HEK293T (cell line): ENCODE data around the gene CMYA5.
A peak's percentile ranks its signal among the peaks of the same experiment; 100 is the strongest.

Experiments
- CTCF ChIA-PET: fragments of 350-600 bp; formaldehyde crosslinking; extraction: SDS; loops from one replicate; lab custom pipeline; 2021; ENCODE audit warnings: antibody characterized with exemption, inconsistent platforms; lab: Yijun Ruan, JAX
- POLR2A ChIA-PET: fragments of 350-600 bp; formaldehyde crosslinking; extraction: SDS; loops from one replicate; lab custom pipeline; 2020; ENCODE audit warnings: antibody characterized with exemption, inconsistent platforms; lab: Yijun Ruan, JAX
- DNase-seq: peaks from one replicate; pipeline ENCODE4 v3.0.0; 2012; ENCODE audit warnings: mixed read lengths; ENCODE audit errors: extremely low spot score
- ARNT ChIP-seq: fragments of 450-650 bp; IDR thresholded peaks from 2 replicates; pipeline ENCODE4 v1.6.1; 2017; ENCODE audit warnings: mild to moderate bottlenecking
- BHLHE40 ChIP-seq: fragments of 450-650 bp; IDR thresholded peaks from 2 replicates; pipeline ENCODE4 v1.6.1; 2016; ENCODE audit warnings: mild to moderate bottlenecking, moderate library complexity, borderline replicate concordance
- CTBP1 ChIP-seq: fragments of 450-650 bp; IDR thresholded peaks from 2 replicates; pipeline ENCODE4 v1.6.1; 2016; ENCODE audit warnings: borderline replicate concordance
- ELF4 ChIP-seq: fragments of 450-650 bp; IDR thresholded peaks from 2 replicates; pipeline ENCODE4 v1.6.1; 2017; ENCODE audit warnings: antibody characterized with exemption
- FOXA1 ChIP-seq: fragments of 450-650 bp; IDR thresholded peaks from 2 replicates; pipeline ENCODE4 v1.6.1; 2016; ENCODE audit warnings: mild to moderate bottlenecking
- FOXK2 ChIP-seq: fragments of 450-650 bp; IDR thresholded peaks from 2 replicates; pipeline ENCODE4 v1.6.1; 2016; ENCODE audit warnings: mild to moderate bottlenecking
- FOXM1 ChIP-seq: fragments of 450-650 bp; IDR thresholded peaks from 2 replicates; pipeline ENCODE4 v1.6.1; 2017; ENCODE audit warnings: mild to moderate bottlenecking, borderline replicate concordance
- HDGF ChIP-seq: fragments of 450-650 bp; IDR thresholded peaks from 2 replicates; pipeline ENCODE4 v1.6.1; 2017; ENCODE audit warnings: antibody characterized with exemption, borderline replicate concordance
- L3MBTL2 ChIP-seq: fragments of 450-650 bp; conservative IDR thresholded peaks from 2 replicates; pipeline ENCODE4 v1.6.1; 2016; ENCODE audit warnings: mild to moderate bottlenecking
- LEF1 ChIP-seq: fragments of 450-650 bp; IDR thresholded peaks from 2 replicates; pipeline ENCODE4 v1.6.1; 2017; ENCODE audit warnings: mild to moderate bottlenecking, borderline replicate concordance
- NFRKB ChIP-seq: fragments of 450-650 bp; IDR thresholded peaks from 2 replicates; pipeline ENCODE4 v1.6.1; 2016; ENCODE audit warnings: mild to moderate bottlenecking, moderate library complexity
- SP1 ChIP-seq: fragments of 450-650 bp; IDR thresholded peaks from 2 replicates; pipeline ENCODE4 v1.6.1; 2017
- SUZ12 ChIP-seq: fragments of 450-650 bp; IDR thresholded peaks from 2 replicates; pipeline ENCODE4 v1.6.1; 2016; ENCODE audit warnings: mild to moderate bottlenecking
- TARDBP ChIP-seq: fragments of 450-650 bp; IDR thresholded peaks from 2 replicates; pipeline ENCODE4 v1.6.1; 2016
- ZNF384 ChIP-seq: fragments of 450-650 bp; IDR thresholded peaks from 2 replicates; pipeline ENCODE4 v1.6.1; 2016
- TF ChIP-seq, protein P1 (sequence below): fragments of 450-650 bp; IDR thresholded peaks from 2 replicates; pipeline ENCODE4 v1.6.1; 2016

The CMYA5 gene

DNA sequence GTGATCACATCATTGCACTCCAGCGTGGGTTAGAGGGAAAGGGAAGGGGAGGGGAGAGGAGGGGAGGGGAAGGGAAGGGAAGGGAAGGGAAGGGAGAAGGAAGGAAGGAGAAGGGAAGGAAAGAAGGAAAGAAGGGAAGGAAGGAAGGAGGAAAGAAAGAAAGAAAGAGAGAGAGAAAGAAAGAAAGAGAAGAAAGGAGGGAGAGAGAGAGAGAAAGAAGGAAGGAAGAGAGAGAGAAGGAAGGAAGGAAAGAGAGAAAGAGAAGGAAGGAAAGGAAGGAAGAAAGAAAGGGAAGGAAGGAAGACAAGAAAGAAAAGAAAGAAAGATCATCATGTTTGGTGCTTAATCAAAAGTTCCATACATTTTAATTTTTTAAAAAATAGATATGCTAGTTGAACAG, 136.2 kb downstream of the CMYA5 start:
- no peak for DNase-seq
- TF ChIP-seq TARDBP (no peak), SP1 (no peak)
- TF ChIP-seq, protein P1, sequence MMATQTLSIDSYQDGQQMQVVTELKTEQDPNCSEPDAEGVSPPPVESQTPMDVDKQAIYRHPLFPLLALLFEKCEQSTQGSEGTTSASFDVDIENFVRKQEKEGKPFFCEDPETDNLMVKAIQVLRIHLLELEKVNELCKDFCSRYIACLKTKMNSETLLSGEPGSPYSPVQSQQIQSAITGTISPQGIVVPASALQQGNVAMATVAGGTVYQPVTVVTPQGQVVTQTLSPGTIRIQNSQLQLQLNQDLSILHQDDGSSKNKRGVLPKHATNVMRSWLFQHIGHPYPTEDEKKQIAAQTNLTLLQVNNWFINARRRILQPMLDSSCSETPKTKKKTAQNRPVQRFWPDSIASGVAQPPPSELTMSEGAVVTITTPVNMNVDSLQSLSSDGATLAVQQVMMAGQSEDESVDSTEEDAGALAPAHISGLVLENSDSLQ = no peak
- ChIA-PET CTCF (interaction anchor here (1.1 kb wide), 1 partner anchor 32 kb away, joined by 4 read pairs; no protein-coding TSS in a partner anchor), POLR2A (no interaction called here)

DNA sequence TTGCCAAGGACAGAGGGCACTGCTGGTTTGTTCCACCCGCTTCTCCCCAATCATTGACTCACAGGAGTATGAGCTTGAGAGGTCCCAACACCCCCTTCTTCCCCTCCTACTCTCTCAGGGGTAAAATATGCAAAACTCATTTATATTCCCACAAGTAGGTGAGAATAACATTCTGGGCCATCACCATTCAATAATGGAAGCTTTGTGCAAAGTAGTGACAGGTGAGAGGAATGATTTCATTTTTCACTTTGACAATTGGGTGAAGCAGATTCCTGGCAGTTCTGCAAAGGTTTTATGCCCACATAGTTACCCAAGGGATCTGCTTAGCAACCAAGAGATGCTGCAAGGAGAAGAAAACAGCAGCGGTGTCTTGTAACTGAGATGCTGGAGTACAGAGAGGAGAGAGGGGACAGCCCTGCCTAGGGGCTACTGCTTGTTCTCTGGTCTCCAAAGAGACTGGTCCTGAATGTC, 137.6 kb downstream of the CMYA5 start:
- TF ChIP-seq ZNF384 (no peak), LEF1 (no peak), NFRKB (no peak)
- ChIA-PET POLR2A (no interaction called here), CTCF (no interaction called here)
- DNase-seq = no peak

DNA sequence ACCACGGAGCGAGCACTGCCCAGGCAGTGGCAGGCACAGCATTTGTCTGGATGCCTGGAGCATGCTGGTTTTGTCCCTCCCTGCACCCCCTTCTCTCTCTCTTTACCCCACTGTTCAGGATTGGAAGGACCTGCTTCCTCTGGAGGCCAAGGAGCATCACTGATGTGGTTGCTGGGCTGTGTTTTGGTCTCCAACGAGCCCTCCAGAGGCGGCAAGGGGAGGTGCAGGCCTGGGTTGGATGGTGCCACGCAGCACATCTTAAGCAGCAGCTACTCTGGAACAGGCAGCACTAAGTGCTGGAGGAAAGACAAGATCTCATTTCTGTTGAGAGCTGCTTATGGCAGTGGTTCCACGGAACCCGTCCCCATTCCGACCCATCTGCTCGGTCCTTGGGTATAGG, 139.6 kb downstream of the CMYA5 start:
- ChIA-PET CTCF (interaction anchor here (0.6 to 1.1 kb wide), 3 partner anchors 15 to 315 kb away, joined by 3 read pairs; partner anchors contain the start of gene HOMER1), POLR2A (no interaction called here)
- TF ChIP-seq BHLHE40 (no peak), ZNF384 (no peak), HDGF (no peak), CTBP1 (no peak), L3MBTL2 (no peak)
- peak; percentile 45 for DNase-seq

DNA sequence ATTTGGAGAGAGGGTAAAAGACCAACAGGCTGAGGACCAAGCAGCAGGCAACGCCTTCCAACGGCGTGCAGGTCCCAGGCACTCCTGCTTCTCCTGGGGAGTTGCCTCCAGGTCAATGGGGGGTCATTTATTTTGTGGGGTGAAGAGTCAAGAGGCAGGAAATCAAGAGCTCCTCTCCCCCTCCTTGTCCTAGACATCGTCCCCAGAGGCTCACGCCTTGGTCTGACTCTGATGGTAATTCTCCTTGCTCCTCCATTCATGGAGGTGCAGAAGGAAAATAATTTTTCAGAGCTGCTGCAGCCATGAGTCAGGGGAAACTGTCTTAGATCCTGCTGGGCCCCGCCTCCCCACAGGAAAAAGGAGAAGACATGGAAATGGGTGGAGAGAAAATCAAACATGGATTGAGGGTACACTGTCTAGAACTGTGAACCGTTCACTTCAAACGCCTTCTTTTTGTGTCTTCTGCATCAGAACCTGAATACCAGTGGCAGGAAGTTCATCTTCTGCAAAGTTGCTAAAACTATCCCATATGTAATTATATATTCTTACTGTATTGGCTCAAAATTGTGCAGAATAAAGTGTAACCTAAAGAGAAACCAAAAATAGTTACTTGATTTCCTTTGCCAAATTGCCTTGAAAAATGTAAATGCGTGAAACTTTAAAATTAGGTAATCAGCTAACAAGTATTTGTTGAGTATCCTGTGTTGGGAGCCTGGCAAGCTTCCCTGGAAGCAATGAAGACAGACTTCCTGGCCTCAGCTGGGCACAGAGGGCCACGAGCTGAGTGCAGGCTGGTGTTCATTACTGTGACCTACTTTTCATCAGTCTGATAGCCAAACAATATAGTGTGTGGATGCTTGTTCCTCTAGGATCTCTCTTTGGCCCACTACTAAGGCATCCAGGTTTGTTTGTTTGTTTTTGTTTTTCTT, 142.0 kb downstream of the CMYA5 start:
- POLR2A ChIA-PET = interaction anchor here (0.6 kb wide), 1 partner anchor 1323 kb away, joined by 3 read pairs; no protein-coding TSS in a partner anchor
- CTCF ChIA-PET = interaction anchor here (1.1 kb wide), 1 partner anchor 295 kb away, joined by 8 read pairs; no protein-coding TSS in a partner anchor
- no peak for TF ChIP-seq ELF4
- TF ChIP-seq NFRKB = no peak
- TF ChIP-seq BHLHE40 = no peak
- TF ChIP-seq L3MBTL2 = no peak
- TF ChIP-seq CTBP1 = no peak
- TF ChIP-seq LEF1 = no peak
- no peak for TF ChIP-seq ARNT
- no peak for DNase-seq

DNA sequence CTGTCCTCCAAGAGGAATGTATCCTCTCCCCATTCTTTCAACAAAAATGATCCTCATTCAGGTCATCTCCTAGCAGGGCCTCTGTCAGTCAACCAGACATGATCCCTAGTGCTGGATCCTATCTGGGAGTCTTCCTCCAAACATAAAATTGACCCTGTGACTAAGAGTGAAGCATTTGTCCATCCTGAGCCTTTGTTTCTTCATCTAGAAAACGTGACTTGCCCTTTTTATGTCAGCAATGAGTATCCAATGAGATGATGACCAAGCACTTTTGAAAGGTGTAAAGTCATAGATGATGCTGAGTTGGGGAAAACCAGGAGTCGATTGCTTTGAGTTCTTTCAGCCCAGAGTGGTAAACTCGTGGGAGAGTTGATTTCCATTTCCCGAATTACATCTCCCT, 143.3 kb downstream of the CMYA5 start:
- ChIA-PET CTCF (no interaction called here), POLR2A (no interaction called here)
- DNase-seq = no peak
- TF ChIP-seq ELF4 = no peak
- TF ChIP-seq TARDBP = no peak
- TF ChIP-seq, protein P1 = no peak
- no peak for TF ChIP-seq ZNF384
- TF ChIP-seq SUZ12 = no peak
- no peak for TF ChIP-seq NFRKB
- TF ChIP-seq FOXM1 = no peak
- TF ChIP-seq BHLHE40 = no peak
- TF ChIP-seq SP1 = no peak
- no peak for TF ChIP-seq CTBP1

DNA sequence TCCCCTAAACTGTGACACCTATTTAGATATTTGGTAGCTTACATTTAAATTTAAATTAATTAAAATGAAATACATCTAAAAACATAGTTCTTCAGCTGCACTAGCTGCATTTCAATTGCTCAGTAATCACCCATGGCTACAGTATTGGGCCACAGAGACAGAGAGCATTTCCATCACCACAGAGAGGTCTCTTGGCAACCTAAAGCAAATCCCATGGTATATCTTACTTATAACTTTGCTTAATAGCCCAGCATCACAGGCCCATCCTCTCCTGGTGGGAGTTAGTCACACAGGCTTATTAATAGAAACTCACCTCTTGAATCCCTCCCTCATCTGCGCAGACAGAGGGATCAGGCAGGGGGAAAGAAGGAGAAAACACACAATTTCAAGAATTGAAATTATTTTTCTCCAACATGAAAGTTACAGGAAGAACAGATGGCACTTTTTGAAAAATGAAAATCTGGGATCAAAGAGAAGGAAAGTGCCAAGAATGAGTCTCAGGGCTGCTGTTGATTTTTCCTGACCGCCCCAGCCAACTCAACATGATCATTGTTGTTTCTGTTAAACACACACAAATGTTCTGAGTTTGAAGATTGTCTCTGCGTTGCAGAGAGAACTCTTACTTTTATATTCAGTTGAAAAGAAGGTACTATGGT, 144.6 kb downstream of the CMYA5 start:
- no peak for DNase-seq
- POLR2A ChIA-PET = no interaction called here
- CTCF ChIA-PET = no interaction called here
- TF ChIP-seq FOXM1 = no peak

DNA sequence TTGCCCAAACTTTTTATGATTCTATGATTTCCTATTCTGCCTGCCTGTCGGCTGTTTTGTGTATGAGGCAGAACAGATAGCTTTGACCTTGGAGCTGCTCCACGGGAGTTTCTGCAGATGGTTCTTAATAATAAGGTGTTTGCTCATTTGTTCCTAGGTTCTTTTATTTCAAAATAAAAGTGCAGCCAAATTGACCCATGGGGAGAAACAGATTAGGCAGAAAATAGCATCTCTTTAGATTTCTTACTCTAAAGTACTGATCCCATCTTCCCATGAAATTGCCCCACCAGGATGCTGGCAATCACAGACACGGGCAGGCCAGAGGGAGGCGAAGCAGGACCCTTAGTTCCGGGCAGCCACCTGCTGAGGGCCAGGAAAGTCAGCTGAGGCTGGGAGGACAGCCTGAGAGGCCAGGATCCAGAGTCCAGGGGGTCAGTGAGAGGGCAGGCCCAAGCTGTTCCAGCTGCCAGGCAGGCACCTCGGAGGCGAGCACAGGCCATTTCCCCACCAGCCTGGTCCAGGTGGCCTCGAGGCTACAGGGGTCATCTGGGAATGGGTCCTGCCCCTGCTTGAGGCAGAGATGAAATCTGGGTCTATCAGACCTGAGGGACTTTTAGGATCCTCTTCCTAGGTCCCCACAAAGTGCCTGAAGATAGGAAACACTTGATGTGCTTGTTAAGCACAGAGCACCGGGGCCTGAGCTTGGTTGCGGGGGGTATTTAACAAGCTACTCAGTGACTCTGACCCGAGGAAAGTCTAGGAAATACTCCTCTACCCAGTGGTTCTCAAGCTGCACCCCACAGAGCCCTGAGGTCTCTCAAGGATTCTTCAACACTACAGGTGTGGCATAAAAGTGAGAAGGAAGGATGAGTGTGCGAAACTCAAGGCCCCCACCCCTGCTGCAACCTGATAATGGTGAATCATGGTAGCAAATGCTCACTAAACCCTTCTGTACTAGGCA, 145.4 kb downstream of the CMYA5 start:
- POLR2A ChIA-PET = no interaction called here
- no peak for DNase-seq
- TF ChIP-seq, protein P1 = no peak
- TF ChIP-seq L3MBTL2 (no peak), ELF4 (no peak), ARNT (no peak), FOXK2 (no peak), NFRKB (no peak), FOXM1 (no peak), LEF1 (no peak), TARDBP (no peak), ZNF384 (no peak), FOXA1 (no peak), SUZ12 (no peak)
- CTCF ChIA-PET = no interaction called here
